NT2/D1 (cell line): Measurements from ENCODE around the gene UTP14A.
A peak's percentile ranks its signal among the peaks of the same experiment; 100 is the strongest.

Experiments
- DNase-seq: peaks from one replicate; pipeline ENCODE4 v3.0.0-alpha.2; 2011; ENCODE audit warnings: low read depth, low spot score
- H3K27me3 ChIP-seq: 2 replicates; pipeline ENCODE4 v1.6.0; 2011; ENCODE audit warnings: mild to moderate bottlenecking; ENCODE audit not compliant: insufficient read length, insufficient read depth
- H3K36me3 ChIP-seq: 2 replicates; pipeline ENCODE4 v1.6.1; 2011; ENCODE audit warnings: mild to moderate bottlenecking, low read length, mixed read lengths; ENCODE audit not compliant: insufficient read depth, insufficient read length
- H3K4me1 ChIP-seq: 2 replicates; pipeline ENCODE4 v1.5.1; 2011; ENCODE audit not compliant: insufficient read depth, insufficient read length
- H3K4me3 ChIP-seq: 2 replicates; pipeline ENCODE4 v1.5.1; 2011; ENCODE audit warnings: low read depth; ENCODE audit not compliant: insufficient read length
- H3K9ac ChIP-seq: 2 replicates; pipeline ENCODE4 v1.6.0; 2011; ENCODE audit warnings: low read depth; ENCODE audit not compliant: insufficient read length
- H3K9me3 ChIP-seq: 2 replicates; pipeline ENCODE4 v1.5.1; 2011; ENCODE audit warnings: mild to moderate bottlenecking, low read length; ENCODE audit not compliant: insufficient read depth
- SUZ12 ChIP-seq: IDR thresholded peaks from 2 replicates; pipeline ENCODE4 v1.6.1; 2011; ENCODE audit not compliant: insufficient read length, insufficient read depth; ENCODE audit errors: extremely low read depth
- YY1 ChIP-seq: IDR thresholded peaks from 2 replicates; pipeline ENCODE4 v1.6.1; 2011; ENCODE audit not compliant: insufficient read length, insufficient read depth
- ZNF274 ChIP-seq: IDR thresholded peaks from 2 replicates; pipeline ENCODE4 v1.6.1; 2011; ENCODE audit warnings: mild to moderate bottlenecking, low read depth, low read length

The UTP14A gene

GRCh38 chrX:129934461-129934860 lies 28.5 kb downstream of the UTP14A start:
- Histone ChIP-seq H3K27me3 (peaks cover 42% of the 10 kb centered on the region), H3K4me1 (peaks cover 3% of the 10 kb centered on the region), H3K36me3 (peaks cover 2% of the 10 kb centered on the region), H3K9me3 (no peaks in the 10 kb centered on the region), H3K9ac (no peak overlapping the region), H3K4me3 (no peak overlapping the region)
- no peak for TF ChIP-seq YY1
- TF ChIP-seq ZNF274, result no peak
- TF ChIP-seq SUZ12, result no peak
- no peak for DNase-seq

DNA sequence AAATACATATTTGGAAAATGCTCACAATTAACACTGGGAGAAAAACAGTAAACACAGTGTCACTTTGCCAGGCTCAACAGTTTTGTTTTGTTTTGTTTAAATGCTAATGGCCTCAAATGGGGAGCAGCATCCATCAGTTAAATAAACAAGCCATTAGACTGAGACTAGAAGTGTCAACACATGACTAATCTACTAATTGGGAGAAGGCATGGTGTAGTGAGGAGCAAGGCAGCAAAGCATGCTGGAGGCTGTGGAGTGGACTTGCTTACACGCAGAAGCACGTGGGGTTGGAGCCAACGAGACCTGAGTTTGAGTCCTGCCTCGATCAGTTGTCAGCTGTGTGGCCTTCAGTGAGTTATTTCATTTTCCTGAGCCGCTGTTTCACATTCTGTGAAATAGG lies 29.0 kb downstream of the UTP14A start:
- Histone ChIP-seq H3K9me3 (no peaks in the 10 kb centered on the region), H3K36me3 (no peaks in the 10 kb centered on the region), H3K27me3 (peaks cover 42% of the 10 kb centered on the region), H3K4me1 (peaks cover 3% of the 10 kb centered on the region), H3K4me3 (no peak overlapping the region), H3K9ac (no peak overlapping the region)
- DNase-seq, result no peak
- no peak for TF ChIP-seq ZNF274
- no peak for TF ChIP-seq SUZ12
- TF ChIP-seq YY1, result no peak

- DNase-seq, result no peak
- Histone ChIP-seq H3K9ac (no peak overlapping the region), H3K27me3 (peaks cover 37% of the 10 kb centered on the region), H3K4me1 (peaks cover 3% of the 10 kb centered on the region), H3K36me3 (no peaks in the 10 kb centered on the region), H3K4me3 (no peak overlapping the region), H3K9me3 (no peaks in the 10 kb centered on the region)
- no peak for TF ChIP-seq ZNF274
- TF ChIP-seq YY1, result no peak
- no peak for TF ChIP-seq SUZ12
These were observed 32.1 kb downstream of the UTP14A start for GRCh38 chrX:129938081-129938480.

- no peaks in the 10 kb centered on the region for H3K36me3 ChIP-seq
- H3K9ac ChIP-seq, result no peak overlapping the region
- DNase-seq, result no peak
- TF ChIP-seq YY1, result no peak
- no peak for TF ChIP-seq ZNF274
- TF ChIP-seq SUZ12, result no peak
- no peak overlapping the region for H3K4me3 ChIP-seq
- H3K27me3 ChIP-seq, result peaks cover 19% of the 10 kb centered on the region
- H3K4me1 ChIP-seq, result peaks cover 3% of the 10 kb centered on the region
- H3K9me3 ChIP-seq, result no peaks in the 10 kb centered on the region
These were observed 34.0 kb downstream of the UTP14A start for GRCh38 chrX:129939986-129940385.

- no peak for DNase-seq
- Histone ChIP-seq H3K27me3 (peaks cover 11% of the 10 kb centered on the region), H3K9ac (no peak overlapping the region), H3K4me1 (peaks cover 3% of the 10 kb centered on the region), H3K36me3 (no peaks in the 10 kb centered on the region), H3K9me3 (no peaks in the 10 kb centered on the region), H3K4me3 (no peak overlapping the region)
- TF ChIP-seq ZNF274 (no peak), SUZ12 (no peak), YY1 (no peak)
These were observed 34.8 kb downstream of the UTP14A start for GRCh38 chrX:129940721-129941120.

DNA sequence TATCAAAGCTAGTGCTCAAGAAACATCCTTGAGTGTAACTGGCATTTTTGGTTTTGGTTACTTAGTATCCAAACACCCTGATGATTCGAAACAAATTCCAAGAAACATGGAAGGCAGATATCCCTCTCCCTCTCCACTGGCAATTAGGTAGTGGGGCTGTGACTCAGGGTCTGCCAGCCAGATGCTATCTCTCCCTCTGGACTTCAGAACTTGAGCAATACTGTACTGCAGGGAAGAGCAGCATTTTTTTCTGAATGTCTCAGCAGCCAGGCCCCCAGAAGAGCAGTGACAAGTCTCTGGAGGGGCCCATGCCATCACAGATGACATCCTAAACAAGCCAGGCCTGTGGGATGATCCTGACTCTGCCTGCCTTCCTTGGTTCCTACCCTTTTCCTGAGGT lies 39.2 kb downstream of the UTP14A start:
- TF ChIP-seq SUZ12 (no peak), YY1 (no peak), ZNF274 (no peak)
- Histone ChIP-seq H3K9me3 (no peaks in the 10 kb centered on the region), H3K27me3 (no peaks in the 10 kb centered on the region), H3K4me1 (no peaks in the 10 kb centered on the region), H3K9ac (no peak overlapping the region), H3K4me3 (no peak overlapping the region), H3K36me3 (no peaks in the 10 kb centered on the region)
- DNase-seq, result no peak

DNA sequence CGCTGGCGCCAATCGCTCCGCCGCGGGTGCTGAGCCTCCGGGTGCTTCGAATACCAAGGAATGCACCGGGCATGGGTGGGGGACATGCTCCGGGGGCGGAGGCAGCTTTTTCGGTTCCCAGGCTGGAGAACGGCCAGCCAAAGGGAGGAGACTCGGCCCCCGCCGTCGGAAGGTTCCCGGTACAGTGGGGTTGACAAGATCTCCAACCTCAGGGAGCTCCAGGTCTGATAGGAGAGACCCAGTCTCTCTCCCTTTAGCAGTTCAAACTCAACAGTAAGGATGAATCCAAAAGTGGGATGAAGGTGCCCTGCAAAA lies 47.3 kb downstream of the UTP14A start:
- peak overlapping the region; percentile 32 for H3K9ac ChIP-seq

More for the DNA sequence above, 47.3 kb downstream of the UTP14A start:
- no peaks in the 10 kb centered on the region for H3K36me3 ChIP-seq
- peak overlapping the region; percentile 12 for H3K4me3 ChIP-seq
- no peak for TF ChIP-seq ZNF274
- TF ChIP-seq SUZ12, result no peak
- no peak for TF ChIP-seq YY1
- H3K9me3 ChIP-seq, result no peaks in the 10 kb centered on the region
- peaks cover 3% of the 10 kb centered on the region for H3K4me1 ChIP-seq
- no peak for DNase-seq
- peaks cover 22% of the 10 kb centered on the region for H3K27me3 ChIP-seq
